HepG2 (cell line): ENCODE data around the gene CASKIN2. TPM values are rescaled to one million over a fixed set of nuclear protein-coding genes. Genes with fewer than 3 reads are reported as not detected.

Experiments
- ATAC-seq: fragments of 200-7000 bp; cut with Tn5 transposase; 3 replicates; pipeline ENCODE4 v1.9.1; 2020; ENCODE audit warnings: mild to moderate bottlenecking, moderate library complexity
- BruUV-seq: library from RNA; stranded (reverse); fragments of 400-500 nt; replicated peaks from 2 replicates; lab custom pipeline; 2021; lab: Mats Ljungman, UMichigan
- CTCF ChIA-PET: fragments of 300-600 bp; formaldehyde crosslinking; extraction: SDS; loops from one replicate; lab custom pipeline; 2021; ENCODE audit warnings: low total read pairs, inconsistent platforms, low intra/inter-chr PET ratio; lab: Yijun Ruan, JAX
- POLR2A ChIA-PET: fragments of 350-600 bp; sonication (Branson Sonifier 250); formaldehyde crosslinking; loops from one replicate; lab custom pipeline; 2020; ENCODE audit warnings: antibody characterized with exemption, inconsistent platforms; lab: Yijun Ruan, JAX
- DNase-seq: peaks from one replicate; pipeline ENCODE4 v3.0.0-alpha.2; 2015; ENCODE audit warnings: low spot score
- FAIRE-seq: peaks from 3 replicates; lab custom pipeline; 2011; peaks lifted over from hg19 to GRCh38; lab: Jason Lieb, UNC
- H2AFZ ChIP-seq: one replicate; pipeline ENCODE4 v1.6.1; 2011; ENCODE audit warnings: low read length, inconsistent platforms
- H3K27ac ChIP-seq: fragments of 300-600 bp; 3 replicates; pipeline ENCODE4 v1.8.0; 2011; ENCODE audit warnings: mixed run types, mild to moderate bottlenecking, mixed read lengths, low read length, inconsistent platforms; ENCODE audit not compliant: insufficient read depth; ENCODE audit errors: extremely low read length
- H3K27me3 ChIP-seq, 2 experiments: fragments of 200-600 bp in 1 of 2; 2 replicates in 1 of 2; 3 replicates in 1 of 2; pipeline versions ENCODE4 v1.6.0 to v1.8.0; 2011; ENCODE audit warnings: low read length in 2 of 2, mild to moderate bottlenecking in 2 of 2, moderate library complexity in 2 of 2, inconsistent platforms in 1 of 2; ENCODE audit not compliant: insufficient read depth in 2 of 2, control insufficient read depth in 1 of 2
- H3K36me3 ChIP-seq, 2 experiments: fragments of 200-600 bp in 1 of 2; replicated peaks in 1 of 2; 2 replicates in 1 of 2; 3 replicates in 1 of 2; pipeline versions ENCODE4 v1.5.1 to v1.8.0; 2011; ENCODE audit warnings: low read length in 2 of 2, inconsistent platforms in 1 of 2; ENCODE audit not compliant: insufficient read depth in 2 of 2, control insufficient read depth in 1 of 2
- H3K4me1 ChIP-seq: 2 replicates; pipeline ENCODE4 v1.5.1; 2012; ENCODE audit warnings: low read length, inconsistent platforms; ENCODE audit not compliant: insufficient read depth
- H3K4me2 ChIP-seq: 2 replicates; pipeline ENCODE4 v1.6.0; 2011; ENCODE audit warnings: low read depth, low read length, inconsistent platforms
- H3K4me3 ChIP-seq, 3 experiments: fragments of 200-600 bp in 1 of 3; sonication (generic), shearing (Covaris generic) in 1 of 3; replicated peaks in 1 of 3; 2 replicates each; pipeline ENCODE4 v1.5.1; 2011 to 2016; ENCODE audit warnings: low read length in 3 of 3, inconsistent platforms in 2 of 3, low read depth in 2 of 3, mild to moderate bottlenecking in 2 of 3, control low read depth in 1 of 3, mixed read lengths in 1 of 3; ENCODE audit not compliant: insufficient read depth in 1 of 3
- H3K79me2 ChIP-seq: one replicate; pipeline ENCODE4 v1.6.1; 2011; ENCODE audit warnings: low read length, inconsistent platforms; ENCODE audit not compliant: insufficient read depth
- H3K9ac ChIP-seq: 2 replicates; pipeline ENCODE4 v1.6.0; 2011; ENCODE audit warnings: mild to moderate bottlenecking, low read depth, low read length, inconsistent platforms; ENCODE audit not compliant: insufficient read depth
- H3K9me3 ChIP-seq: 2 replicates; pipeline ENCODE4 v1.5.1; 2012; ENCODE audit warnings: mild to moderate bottlenecking, low read length
- H4K20me1 ChIP-seq: 2 replicates; pipeline ENCODE4 v1.6.0; 2011; ENCODE audit warnings: inconsistent platforms, mild to moderate bottlenecking, low read length, moderate library complexity; ENCODE audit not compliant: insufficient read depth
- HNF1B ChIP-seq: sonication (generic); formaldehyde crosslinking; IDR thresholded peaks from 2 replicates; pipeline ENCODE4 v1.5.1; 2020; ENCODE audit warnings: mild to moderate bottlenecking, moderate library complexity, missing genetic modification reagents
- MED13 ChIP-seq: sonication (generic); formaldehyde crosslinking; IDR thresholded peaks from 2 replicates; pipeline ENCODE4 v1.5.0; 2020; ENCODE audit warnings: missing genetic modification reagents
- SALL2 ChIP-seq: sonication (generic); formaldehyde crosslinking; IDR thresholded peaks from 2 replicates; pipeline ENCODE4 v1.8.1; 2023; ENCODE audit warnings: mild to moderate bottlenecking, missing genetic modification reagents, inconsistent platforms
- ZNF224 ChIP-seq: sonication (generic); formaldehyde crosslinking; IDR thresholded peaks from 2 replicates; pipeline ENCODE4 v1.5.0; 2020; ENCODE audit warnings: mild to moderate bottlenecking, missing genetic modification reagents
- ZNF264 ChIP-seq: sonication (generic); formaldehyde crosslinking; IDR thresholded peaks from 2 replicates; pipeline ENCODE4 v1.4.0; 2020; ENCODE audit warnings: missing genetic modification reagents
- ZNF572 ChIP-seq: sonication (generic); formaldehyde crosslinking; IDR thresholded peaks from 2 replicates; pipeline ENCODE4 v1.5.1; 2020; ENCODE audit warnings: mild to moderate bottlenecking, missing genetic modification reagents
- ZSCAN22 ChIP-seq: sonication (generic); formaldehyde crosslinking; IDR thresholded peaks from 2 replicates; pipeline ENCODE4 v1.4.0; 2020; ENCODE audit warnings: mild to moderate bottlenecking, missing genetic modification reagents
- WGBS: methylation state at CpG from one replicate; pipeline ENCODE4 v1.1.6; 2017; ENCODE audit warnings: low lambda C conversion rate; 5-methylcytosine and 5-hydroxymethylcytosine counted together
- in situ Hi-C: cut with HindIII; loops from 2 replicates; pipeline ENCODE4 v1.10.0; 2017; ENCODE audit warnings: low pct_unique_long_range_greater_than_20kb; ENCODE audit not compliant: extremely low pct_ligation_motif_present
- intact Hi-C: fragments of 100-400 bp; cut with micrococcal nuclease; formaldehyde crosslinking; loops from one replicate; pipeline ENCODE4 v1.10.0; 2022; ENCODE audit not compliant: unreplicated experiment
- polyA plus RNA-seq, 8 experiments: library from polyadenylated mRNA; depleted of rRNA in 3 of 8; stranded (reverse) in 7 of 8; unstranded in 1 of 8; fragments of >200 nt; fragmentation: Illumina TruSeq in 4 of 8; extraction: Trizol in 4 of 8; gene quantifications; 2 replicates each; pipeline versions ENCODE4 v1.2.1 to v1.2.3, GENCODE V29; 2011 to 2016; ENCODE audit warnings: low read depth in 4 of 8, missing spikeins in 1 of 8, mixed read lengths in 1 of 8; ENCODE audit not compliant: insufficient read depth in 1 of 8
- total RNA-seq, 5 experiments: library from RNA; depleted of rRNA; stranded (reverse); fragments of >200 nt; fragmentation: Illumina TruSeq; extraction: Trizol; gene quantifications; 2 replicates each; pipeline ENCODE4 v1.2.3, GENCODE V29; 2016; ENCODE audit warnings: low read depth in 1 of 5
- TF ChIP-seq, protein P1 (sequence below): IDR thresholded peaks from 2 replicates; pipeline ENCODE4 v1.6.1; 2012; ENCODE audit warnings: inconsistent platforms
- TF ChIP-seq, protein P2 (sequence below): IDR thresholded peaks from 2 replicates; pipeline ENCODE4 v1.6.1; 2016; ENCODE audit warnings: low read depth, control low read depth
- TF ChIP-seq, protein P3 (sequence below): sonication (generic); formaldehyde crosslinking; IDR thresholded peaks from 2 replicates; pipeline ENCODE4 v1.5.0; 2020; ENCODE audit warnings: mild to moderate bottlenecking, missing genetic modification reagents, borderline replicate concordance

Gene CASKIN2
- total and polyA plus RNA-seq, 2 of the 13 experiments (the other 11 are each of a cell fraction or from before 2014, with no cell fraction given): 5.2 to 7.8 TPM

GRCh38 chr17:75553295-75554110, 38.2 kb upstream of the CASKIN2 start:
- no peaks in the 10 kb centered on the region for H3K27me3 ChIP-seq
- no TSS peak for BruUV-seq
- DNase-seq (no peak), FAIRE-seq (peak; percentile 8), ATAC-seq (no peak)
- intact Hi-C loops (loop anchor here (1.0 kb wide), 1 partner anchor 28 kb away; the partner anchor contains the start of gene LLGL2), in situ Hi-C loops (no loop called here)
- ChIA-PET CTCF (no interaction called here), POLR2A (interaction anchor here (1.1 to 2.6 kb wide), 15 partner anchors 12 to 226 kb away, joined by 3 to 20 read pairs (median 5); partner anchors contain the start of genes LLGL2 and TSEN54)
- H3K9me3 ChIP-seq: no peaks in the 10 kb centered on the region
- H2AFZ ChIP-seq: no peak overlapping the region
- H3K27ac ChIP-seq: peak overlapping the region; percentile 57
- no peaks in the 10 kb centered on the region for H4K20me1 ChIP-seq
- peaks cover 94% of the 10 kb centered on the region for H3K4me1 ChIP-seq
- H3K4me3 ChIP-seq: peak overlapping the region in 1 of 3 experiments; percentile 49; a peak in 1 of 6 replicates
- peak overlapping the region; percentile 60 for H3K4me2 ChIP-seq
- H3K36me3 ChIP-seq: peaks cover 1 to 5% of the 10 kb centered on the region in 2 experiments; a peak in 2 of 5 replicates
- WGBS: 45% methylated on average over 8 of the region's 8 CpGs
- H3K9ac ChIP-seq: peak overlapping the region; percentile 27; the same call in 1 of the 2 replicates
- H3K79me2 ChIP-seq: peaks cover 3% of the 10 kb centered on the region
- TF ChIP-seq SALL2 (CRISPR knock-in tag) (0 out of 2 replicates have a peak, but pooled peaks have one; percentile 13), ZSCAN22 (CRISPR knock-in tag) (peak; percentile 100), ZNF264 (CRISPR knock-in tag) (no peak), ZNF572 (CRISPR knock-in tag) (no peak), MED13 (0 out of 2 replicates have a peak, but pooled peaks have one; percentile 3), ZNF224 (CRISPR knock-in tag) (no peak), HNF1B (CRISPR knock-in tag) (0 out of 2 replicates have a peak, but pooled peaks have one; percentile 9)
- TF ChIP-seq, protein P1, sequence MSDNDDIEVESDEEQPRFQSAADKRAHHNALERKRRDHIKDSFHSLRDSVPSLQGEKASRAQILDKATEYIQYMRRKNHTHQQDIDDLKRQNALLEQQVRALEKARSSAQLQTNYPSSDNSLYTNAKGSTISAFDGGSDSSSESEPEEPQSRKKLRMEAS: no peak
- TF ChIP-seq, protein P2, sequence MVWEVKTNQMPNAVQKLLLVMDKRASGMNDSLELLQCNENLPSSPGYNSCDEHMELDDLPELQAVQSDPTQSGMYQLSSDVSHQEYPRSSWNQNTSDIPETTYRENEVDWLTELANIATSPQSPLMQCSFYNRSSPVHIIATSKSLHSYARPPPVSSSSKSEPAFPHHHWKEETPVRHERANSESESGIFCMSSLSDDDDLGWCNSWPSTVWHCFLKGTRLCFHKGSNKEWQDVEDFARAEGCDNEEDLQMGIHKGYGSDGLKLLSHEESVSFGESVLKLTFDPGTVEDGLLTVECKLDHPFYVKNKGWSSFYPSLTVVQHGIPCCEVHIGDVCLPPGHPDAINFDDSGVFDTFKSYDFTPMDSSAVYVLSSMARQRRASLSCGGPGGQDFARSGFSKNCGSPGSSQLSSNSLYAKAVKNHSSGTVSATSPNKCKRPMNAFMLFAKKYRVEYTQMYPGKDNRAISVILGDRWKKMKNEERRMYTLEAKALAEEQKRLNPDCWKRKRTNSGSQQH (CRISPR knock-in tag): 0 out of 2 replicates have a peak, but pooled peaks have one; percentile 4
- TF ChIP-seq, protein P3, sequence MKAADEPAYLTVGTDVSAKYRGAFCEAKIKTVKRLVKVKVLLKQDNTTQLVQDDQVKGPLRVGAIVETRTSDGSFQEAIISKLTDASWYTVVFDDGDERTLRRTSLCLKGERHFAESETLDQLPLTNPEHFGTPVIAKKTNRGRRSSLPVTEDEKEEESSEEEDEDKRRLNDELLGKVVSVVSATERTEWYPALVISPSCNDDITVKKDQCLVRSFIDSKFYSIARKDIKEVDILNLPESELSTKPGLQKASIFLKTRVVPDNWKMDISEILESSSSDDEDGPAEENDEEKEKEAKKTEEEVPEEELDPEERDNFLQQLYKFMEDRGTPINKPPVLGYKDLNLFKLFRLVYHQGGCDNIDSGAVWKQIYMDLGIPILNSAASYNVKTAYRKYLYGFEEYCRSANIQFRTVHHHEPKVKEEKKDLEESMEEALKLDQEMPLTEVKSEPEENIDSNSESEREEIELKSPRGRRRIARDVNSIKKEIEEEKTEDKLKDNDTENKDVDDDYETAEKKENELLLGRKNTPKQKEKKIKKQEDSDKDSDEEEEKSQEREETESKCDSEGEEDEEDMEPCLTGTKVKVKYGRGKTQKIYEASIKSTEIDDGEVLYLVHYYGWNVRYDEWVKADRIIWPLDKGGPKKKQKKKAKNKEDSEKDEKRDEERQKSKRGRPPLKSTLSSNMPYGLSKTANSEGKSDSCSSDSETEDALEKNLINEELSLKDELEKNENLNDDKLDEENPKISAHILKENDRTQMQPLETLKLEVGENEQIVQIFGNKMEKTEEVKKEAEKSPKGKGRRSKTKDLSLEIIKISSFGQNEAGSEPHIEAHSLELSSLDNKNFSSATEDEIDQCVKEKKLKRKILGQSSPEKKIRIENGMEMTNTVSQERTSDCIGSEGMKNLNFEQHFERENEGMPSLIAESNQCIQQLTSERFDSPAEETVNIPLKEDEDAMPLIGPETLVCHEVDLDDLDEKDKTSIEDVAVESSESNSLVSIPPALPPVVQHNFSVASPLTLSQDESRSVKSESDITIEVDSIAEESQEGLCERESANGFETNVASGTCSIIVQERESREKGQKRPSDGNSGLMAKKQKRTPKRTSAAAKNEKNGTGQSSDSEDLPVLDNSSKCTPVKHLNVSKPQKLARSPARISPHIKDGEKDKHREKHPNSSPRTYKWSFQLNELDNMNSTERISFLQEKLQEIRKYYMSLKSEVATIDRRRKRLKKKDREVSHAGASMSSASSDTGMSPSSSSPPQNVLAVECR (CRISPR knock-in tag): 0 out of 2 replicates have a peak, but pooled peaks have one; percentile 3
